NB4 (cell line): ENCODE results near the gene PPM1N.

Experiments
- DNase-seq: peaks from one replicate; pipeline ENCODE4 v3.0.0; 2010; ENCODE audit warnings: low read depth
- H3K4me3 ChIP-seq: one replicate; pipeline ENCODE4 v1.5.1; 2011; ENCODE audit warnings: mild to moderate bottlenecking, low read depth, low read length, moderate library complexity
- CTCF ChIP-seq: IDR thresholded peaks from one replicate; pipeline ENCODE4 v1.5.1; 2012; ENCODE audit warnings: low read depth, low read length
- MAX ChIP-seq: IDR thresholded peaks from 2 replicates; pipeline ENCODE4 v1.6.1; 2011; ENCODE audit warnings: low read depth, low read length
- MYC ChIP-seq: IDR thresholded peaks from 2 replicates; pipeline ENCODE4 v1.6.1; 2011; ENCODE audit warnings: low read depth, low read length
- POLR2A ChIP-seq: IDR thresholded peaks from 2 replicates; pipeline ENCODE4 v1.6.1; 2011; ENCODE audit warnings: mild to moderate bottlenecking; ENCODE audit not compliant: insufficient read length; ENCODE audit errors: extremely low read depth

PPM1N gene

GRCh38 chr19:45503909-45504308 is 5.7 kb downstream of the PPM1N start:
- TF ChIP-seq MYC (no peak), POLR2A (no peak), CTCF (no peak), MAX (no peak)
- no peak overlapping the region for H3K4me3 ChIP-seq
- DNase-seq, result peak; percentile 50

GRCh38 chr19:45505151-45505995 is 7.1 kb downstream of the PPM1N start:
- no peak for DNase-seq
- TF ChIP-seq CTCF (no peak), MAX (no peak), MYC (no peak), POLR2A (no peak)
- no peak overlapping the region for H3K4me3 ChIP-seq

- peak overlapping the region; percentile 52 for H3K4me3 ChIP-seq
- DNase-seq, result no peak
- TF ChIP-seq MYC, result no peak
- TF ChIP-seq POLR2A, result no peak
- no peak for TF ChIP-seq MAX
- TF ChIP-seq CTCF, result no peak
These were observed 7.7 kb downstream of the PPM1N start for GRCh38 chr19:45505996-45506245.

- H3K4me3 ChIP-seq, result peak overlapping the region; percentile 87
- DNase-seq, result peak; percentile 89
- TF ChIP-seq CTCF (peak; percentile 36), MYC (peak; percentile 73), MAX (peak; percentile 60; the same call in 1 of the 2 replicates), POLR2A (peak; percentile 30)
These were observed 8.2 kb downstream of the PPM1N start for GRCh38 chr19:45506246-45506988.

GRCh38 chr19:45506989-45507871 is 9.0 kb downstream of the PPM1N start, which contains the start of gene VASP:
Gene VASP, plus strand, starts transcription at chr19:45507479. Its CDS starts 293 bp downstream, at chr19:45507772.
- H3K4me3 ChIP-seq, result peak within 1 kb of the TSS; percentile 87
- TF ChIP-seq MYC (peak; percentile 24; the same call in 1 of the 2 replicates), MAX (peak; percentile 59), CTCF (no peak), POLR2A (peak; percentile 83)
- peak; percentile 91 for DNase-seq
